ENCODE measurements around the gene INPP4B.

Gene INPP4B

DNA sequence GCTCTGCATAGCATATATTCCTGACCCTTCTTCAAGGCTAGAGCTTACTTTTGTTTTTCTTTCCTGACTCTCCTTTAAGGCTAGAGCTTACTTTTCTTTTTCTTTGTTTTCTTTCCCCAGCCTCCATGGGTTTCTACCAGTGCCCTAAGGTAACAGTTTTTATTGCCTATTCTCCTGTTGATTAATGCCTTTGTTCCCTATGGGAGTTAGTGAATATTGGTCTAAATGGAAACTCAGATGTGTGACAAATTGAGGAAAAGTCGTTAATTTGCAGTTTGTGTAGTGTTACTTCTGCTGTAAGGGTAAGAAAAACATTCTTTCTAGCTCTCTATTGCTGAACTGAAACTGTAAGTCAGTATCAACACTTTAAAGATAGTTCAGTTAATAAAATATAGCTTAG is 851.0 kb downstream of the INPP4B start:
- no peak for DNase-seq (ENCODE audit: low spot score)
- TF ChIP-seq, protein P1, sequence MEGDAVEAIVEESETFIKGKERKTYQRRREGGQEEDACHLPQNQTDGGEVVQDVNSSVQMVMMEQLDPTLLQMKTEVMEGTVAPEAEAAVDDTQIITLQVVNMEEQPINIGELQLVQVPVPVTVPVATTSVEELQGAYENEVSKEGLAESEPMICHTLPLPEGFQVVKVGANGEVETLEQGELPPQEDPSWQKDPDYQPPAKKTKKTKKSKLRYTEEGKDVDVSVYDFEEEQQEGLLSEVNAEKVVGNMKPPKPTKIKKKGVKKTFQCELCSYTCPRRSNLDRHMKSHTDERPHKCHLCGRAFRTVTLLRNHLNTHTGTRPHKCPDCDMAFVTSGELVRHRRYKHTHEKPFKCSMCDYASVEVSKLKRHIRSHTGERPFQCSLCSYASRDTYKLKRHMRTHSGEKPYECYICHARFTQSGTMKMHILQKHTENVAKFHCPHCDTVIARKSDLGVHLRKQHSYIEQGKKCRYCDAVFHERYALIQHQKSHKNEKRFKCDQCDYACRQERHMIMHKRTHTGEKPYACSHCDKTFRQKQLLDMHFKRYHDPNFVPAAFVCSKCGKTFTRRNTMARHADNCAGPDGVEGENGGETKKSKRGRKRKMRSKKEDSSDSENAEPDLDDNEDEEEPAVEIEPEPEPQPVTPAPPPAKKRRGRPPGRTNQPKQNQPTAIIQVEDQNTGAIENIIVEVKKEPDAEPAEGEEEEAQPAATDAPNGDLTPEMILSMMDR (IDR thresholded peaks at IDR 0.05; ENCODE audit: extremely low read depth, missing control alignments): no peak

DNA sequence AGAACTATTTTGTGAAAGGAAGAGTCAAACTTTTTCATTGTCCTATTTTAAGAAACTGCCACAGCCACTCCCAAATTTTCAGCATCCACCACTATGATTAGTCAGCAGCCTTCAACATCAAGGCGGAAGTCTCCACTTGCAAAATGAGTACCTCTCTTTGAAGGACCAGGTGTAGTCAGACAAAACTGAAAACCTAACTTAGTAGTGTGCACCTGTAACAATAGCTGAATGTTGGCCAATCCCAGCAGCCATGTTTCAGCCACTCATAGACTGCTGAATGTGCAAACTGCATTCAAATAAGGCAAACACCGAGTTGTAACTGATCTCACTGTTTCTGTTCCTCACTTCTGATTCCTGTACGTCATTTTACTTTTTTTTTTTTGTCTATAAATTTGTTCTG is 868.7 kb downstream of the INPP4B start:
- DNase-seq (ENCODE audit: low spot score): no peak
- TF ChIP-seq, protein P1 (IDR thresholded peaks at IDR 0.05; ENCODE audit: extremely low read depth, missing control alignments): no peak

Measured in GM20000 (cell line).